HG03039 (cell line): Measurements from ENCODE around the gene RNF208.
A peak's percentile ranks its signal among the peaks of the same experiment; 100 is the strongest.

Experiments used
- ATAC-seq: cut with Tn5 transposase; IDR thresholded peaks from one replicate; pipeline ENCODE4 v1.9.1; 2021; ENCODE audit warnings: mild to moderate bottlenecking, moderate library complexity; ENCODE audit not compliant: unreplicated experiment

RNF208 gene

GRCh38 chr9:137228506-137228967 lies 6.5 kb upstream of the RNF208 start:
- ATAC-seq = no peak

DNA sequence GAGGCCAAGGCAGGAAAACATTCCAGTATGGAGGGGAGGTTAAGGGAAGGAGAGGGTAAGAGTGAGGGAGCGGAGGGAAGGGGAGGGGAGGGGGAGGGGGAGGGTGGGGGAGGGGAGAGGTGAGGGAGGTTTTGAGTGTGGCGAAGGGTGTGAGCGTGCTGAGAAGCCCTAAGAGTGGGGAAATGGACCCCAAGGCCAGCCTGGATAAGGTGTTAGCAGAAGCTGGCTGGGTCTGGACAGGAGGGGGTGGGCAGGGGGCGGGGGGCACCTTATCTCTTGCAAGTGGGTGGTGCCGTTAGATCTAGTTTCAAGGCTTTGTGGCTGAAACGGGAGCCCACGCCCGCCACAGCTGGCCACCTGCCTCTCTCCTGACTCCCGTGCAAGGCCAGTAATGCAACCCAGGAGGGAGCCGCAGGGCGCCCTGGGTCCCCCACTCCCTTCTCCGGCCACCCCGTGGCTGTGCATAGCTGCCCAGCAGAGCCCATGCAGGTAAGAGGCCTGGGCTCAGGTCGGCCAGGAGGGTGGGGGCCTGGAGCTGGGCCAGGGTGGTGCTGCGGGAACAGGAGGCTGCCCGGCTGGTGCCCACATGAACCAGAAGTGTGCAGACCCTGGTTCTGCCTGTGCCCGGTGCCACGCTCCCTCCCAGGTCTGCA lies 5.9 kb upstream of the RNF208 start:
- ATAC-seq = no peak

GRCh38 chr9:137227054-137227852 lies 5.2 kb upstream of the RNF208 start, which contains the start of gene RNF224:
Gene RNF224 (plus strand): TSS chr9:137227502. CDS start chr9:137228336, 834 bp downstream.
- ATAC-seq = no peak

DNA sequence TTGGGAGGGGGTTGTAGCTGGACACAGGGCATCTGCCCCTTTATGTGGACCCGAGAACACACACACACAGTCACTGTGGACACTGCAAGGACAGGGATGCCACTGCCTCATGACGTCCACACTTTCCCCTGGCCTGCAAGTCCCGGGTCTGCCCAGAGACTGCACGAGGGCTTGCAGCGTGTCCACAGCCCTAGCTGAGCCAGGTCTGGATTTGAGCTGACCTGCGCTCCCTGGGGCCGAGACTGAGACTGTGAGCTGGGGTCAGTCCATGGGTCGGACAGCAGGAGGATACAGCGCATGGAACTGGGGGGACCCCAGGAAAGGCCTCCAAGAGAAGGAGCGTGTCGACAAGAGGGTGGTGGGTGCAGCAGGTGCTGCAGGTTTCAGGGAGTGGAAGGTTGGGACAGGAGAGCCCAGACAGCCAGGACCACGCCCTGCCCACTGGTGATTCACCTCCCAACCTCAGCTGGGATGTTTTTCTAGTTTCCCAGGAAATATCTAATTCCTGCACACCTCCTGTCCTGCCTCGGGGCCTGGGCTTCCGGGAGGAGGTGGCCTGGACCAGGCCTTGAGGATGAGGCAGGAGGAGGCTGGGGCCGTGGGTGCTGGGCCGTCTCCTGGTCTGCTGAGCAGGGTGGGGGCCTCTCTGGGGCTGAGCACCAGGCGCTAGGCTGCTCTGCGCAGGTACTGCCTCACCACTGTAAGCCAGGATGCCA lies 4.5 kb upstream of the RNF208 start:
- ATAC-seq = no peak

DNA sequence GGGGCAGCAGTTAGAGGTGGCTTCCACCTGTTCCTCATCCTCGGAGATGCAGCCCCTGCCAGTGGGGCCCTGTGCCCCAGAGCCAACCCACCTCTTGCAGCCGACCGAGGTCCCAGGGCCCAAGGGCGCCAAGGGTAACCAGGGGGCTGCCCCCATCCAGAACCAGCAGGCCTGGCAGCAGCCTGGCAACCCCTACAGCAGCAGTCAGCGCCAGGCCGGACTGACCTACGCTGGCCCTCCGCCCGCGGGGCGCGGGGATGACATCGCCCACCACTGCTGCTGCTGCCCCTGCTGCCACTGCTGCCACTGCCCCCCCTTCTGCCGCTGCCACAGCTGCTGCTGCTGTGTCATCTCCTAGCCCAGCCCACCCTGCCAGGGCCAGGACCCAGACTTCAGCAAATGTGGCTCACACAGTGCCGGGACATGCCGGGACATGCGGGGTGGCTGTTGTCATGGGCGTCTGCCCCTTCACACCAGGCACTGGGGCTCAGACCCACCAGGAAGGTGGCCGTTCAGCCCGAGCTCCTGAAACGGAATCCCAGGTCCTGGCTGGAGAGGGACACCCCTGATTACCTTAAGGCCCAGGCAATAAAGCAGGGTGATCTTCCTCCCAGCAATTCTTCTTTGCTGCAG lies 3.8 kb upstream of the RNF208 start:
- no peak for ATAC-seq

- ATAC-seq = no peak
These were observed 3.0 kb upstream of the RNF208 start, which contains the start of gene CYSRT1 for GRCh38 chr9:137224830-137225694. Gene CYSRT1 (plus strand): TSS chr9:137225174. CDS start chr9:137225622, 448 bp downstream.

- peak; percentile 54 for ATAC-seq
These were observed 1.3 kb upstream of the RNF208 start for GRCh38 chr9:137223078-137223970.

GRCh38 chr9:137221506-137222111 lies 431 bp downstream of the RNF208 start:
- ATAC-seq = no peak

GRCh38 chr9:137221095-137221505 lies 940 bp downstream of the RNF208 start:
- ATAC-seq = no peak

DNA sequence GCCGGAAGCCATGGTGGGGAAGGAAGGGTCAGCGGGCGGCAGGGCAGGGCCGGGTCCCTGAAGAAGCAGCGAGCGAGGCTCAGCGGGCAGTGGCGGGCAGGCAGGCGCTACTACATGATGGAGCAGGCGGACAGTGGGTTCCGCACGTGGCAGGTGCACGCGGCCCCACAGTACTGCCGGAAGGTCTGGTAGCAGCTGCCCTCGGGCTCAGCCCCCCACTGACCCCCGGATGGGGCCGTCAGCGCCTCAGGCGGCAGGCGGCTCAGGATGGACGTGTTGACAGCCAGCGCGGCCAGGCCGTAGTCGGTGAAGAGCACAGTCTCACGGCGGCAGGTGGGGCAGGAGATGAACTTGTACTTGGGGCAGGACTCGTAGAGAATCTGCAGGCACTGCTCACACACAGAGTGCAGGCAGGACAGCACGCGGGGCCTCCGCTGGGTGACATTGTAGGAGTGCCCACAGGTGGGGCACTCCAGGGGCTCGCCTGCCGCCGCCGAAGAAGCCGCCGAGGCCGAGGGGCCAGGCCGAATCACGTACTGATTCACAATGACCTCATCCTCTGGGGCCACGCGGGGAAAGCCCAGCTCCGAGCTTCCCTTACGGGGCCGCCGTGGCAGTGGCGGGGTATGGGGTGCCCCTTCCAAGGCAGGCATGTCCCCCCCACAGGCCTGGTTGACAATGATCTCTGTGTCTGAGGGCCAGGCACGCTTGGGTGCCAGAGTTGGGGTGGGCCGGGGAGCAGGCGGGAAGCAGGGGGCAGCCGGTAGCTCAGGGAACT lies 1.5 kb downstream of the RNF208 start:
- ATAC-seq = no peak

GRCh38 chr9:137219757-137220316 lies 2.2 kb downstream of the RNF208 start:
- ATAC-seq = no peak

DNA sequence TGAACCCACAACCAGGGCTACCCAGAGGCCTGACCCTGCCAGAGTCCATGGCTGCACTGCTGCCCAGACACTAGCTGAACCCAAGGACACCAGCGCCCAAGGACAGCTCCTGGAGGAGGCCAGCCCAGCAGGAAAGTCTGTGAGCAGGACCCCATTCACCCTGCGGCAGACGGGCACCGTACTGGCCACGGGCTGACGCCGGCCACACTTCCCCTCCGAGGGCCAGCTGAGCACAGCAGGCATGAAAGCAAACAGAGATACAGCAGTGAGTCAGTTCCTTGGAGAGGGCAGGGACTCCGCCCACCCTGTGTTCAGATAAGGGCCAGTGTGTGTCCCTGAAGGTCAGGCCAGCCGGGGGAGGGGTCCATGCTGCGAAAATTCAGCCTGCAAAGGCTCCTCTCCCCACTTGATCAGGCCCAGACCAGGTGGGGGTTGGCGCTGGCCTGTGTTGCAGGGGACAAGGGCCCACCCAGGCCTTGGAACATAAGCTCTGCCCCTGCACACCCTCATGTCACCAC lies 3.2 kb downstream of the RNF208 start:
- no peak for ATAC-seq

- ATAC-seq = no peak
These were observed 3.8 kb downstream of the RNF208 start for GRCh38 chr9:137218212-137218753.

GRCh38 chr9:137217276-137218211 lies 4.5 kb downstream of the RNF208 start:
- ATAC-seq = no peak

- no peak for ATAC-seq
These were observed 5.7 kb downstream of the RNF208 start for GRCh38 chr9:137216188-137216965.
